GM19239 (cell line): Measurements from ENCODE around the gene HPCAL1.
A peak's percentile ranks its signal among the peaks of the same experiment; 100 is the strongest.
"Not testable (repeated sequence)": the region's sequence is repeated elsewhere in the genome, so short reads cannot be mapped to it uniquely, and the experiment has no call there.

Experiments
- DNase-seq: peaks from one replicate; pipeline ENCODE4 v3.0.0; 2011; ENCODE audit warnings: low spot score; ENCODE audit not compliant: insufficient read length
- FAIRE-seq: peaks from 2 replicates; lab custom pipeline; 2011; peaks lifted over from hg19 to GRCh38; lab: Jason Lieb, UNC

The HPCAL1 gene

GRCh38 chr2:10447895-10448575 is 145.3 kb downstream of the HPCAL1 start, which contains the start of gene ODC1:
Gene ODC1 (minus strand): TSS chr2:10448327. CDS start chr2:10445032, 3,295 bp downstream.
- peak; percentile 85 for DNase-seq
- FAIRE-seq, result peak; percentile 45

- FAIRE-seq (peak; percentile 80), DNase-seq (peak; percentile 96)
Observed at GRCh38 chr2:10448576-10449485, 146.1 kb downstream of the HPCAL1 start.

- DNase-seq, result no peak
Observed at GRCh38 chr2:10449486-10449831, 146.8 kb downstream of the HPCAL1 start.

GRCh38 chr2:10449838-10450691 is 147.4 kb downstream of the HPCAL1 start:
- no peak for FAIRE-seq

More at GRCh38 chr2:10449486-10449831, 146.8 kb downstream of the HPCAL1 start:
- no peak for FAIRE-seq

GRCh38 chr2:10451819-10452218 is 149.1 kb downstream of the HPCAL1 start:
- DNase-seq (no peak), FAIRE-seq (no peak)

More at GRCh38 chr2:10449838-10450691, 147.4 kb downstream of the HPCAL1 start:
- no peak for DNase-seq

- no peak for FAIRE-seq
- DNase-seq, result no peak
Observed at GRCh38 chr2:10452312-10452711, 149.6 kb downstream of the HPCAL1 start.

GRCh38 chr2:10452956-10453904 is 150.5 kb downstream of the HPCAL1 start:
- DNase-seq (no peak), FAIRE-seq (no peak)

- FAIRE-seq, result no peak
Observed at GRCh38 chr2:10453905-10454298, 151.2 kb downstream of the HPCAL1 start.

GRCh38 chr2:10454505-10454904 is 151.8 kb downstream of the HPCAL1 start:
- FAIRE-seq (no peak), DNase-seq (no peak)

More at GRCh38 chr2:10453905-10454298, 151.2 kb downstream of the HPCAL1 start:
- DNase-seq, result no peak

GRCh38 chr2:10457195-10457594 is 154.5 kb downstream of the HPCAL1 start:
- not testable (repeated sequence) for FAIRE-seq

GRCh38 chr2:10457846-10458598 is 155.3 kb downstream of the HPCAL1 start:
- FAIRE-seq (no peak), DNase-seq (no peak)

More at GRCh38 chr2:10457195-10457594, 154.5 kb downstream of the HPCAL1 start:
- not testable (repeated sequence) for DNase-seq

- DNase-seq (no peak), FAIRE-seq (no peak)
Observed at GRCh38 chr2:10460366-10460796, 157.7 kb downstream of the HPCAL1 start.

- DNase-seq (no peak), FAIRE-seq (no peak)
Observed at GRCh38 chr2:10462178-10463083, 159.7 kb downstream of the HPCAL1 start.

- DNase-seq, result no peak
- FAIRE-seq, result no peak
Observed at GRCh38 chr2:10465910-10466309, 163.2 kb downstream of the HPCAL1 start.

- DNase-seq (no peak), FAIRE-seq (no peak)
Observed at GRCh38 chr2:10466801-10467200, 164.1 kb downstream of the HPCAL1 start.

GRCh38 chr2:10467401-10467800 is 164.7 kb downstream of the HPCAL1 start:
- FAIRE-seq (no peak), DNase-seq (no peak)

GRCh38 chr2:10469301-10469700 is 166.6 kb downstream of the HPCAL1 start:
- DNase-seq (no peak), FAIRE-seq (no peak)
